Keratinocyte (primary cell): Measurements from ENCODE around the gene PDZD2.

Source experiments
- EZH2 ChIP-seq: IDR thresholded peaks from one replicate; pipeline ENCODE4 v1.6.1; 2012; ENCODE audit warnings: inconsistent platforms, mild to moderate bottlenecking, low read length, moderate library complexity
- TF ChIP-seq, protein P1 (sequence below), 3 experiments: IDR thresholded peaks in 1 of 3; conservative IDR thresholded peaks in 1 of 3; optimal IDR thresholded peaks in 1 of 3; 2 replicates in 2 of 3; 3 replicates in 1 of 3; pipeline versions ENCODE3 to v1.5.1; 2011; ENCODE audit warnings: low read length in 3 of 3, mild to moderate bottlenecking in 3 of 3, moderate library complexity in 2 of 3, control low read depth in 1 of 3, inconsistent platforms in 1 of 3; ENCODE audit not compliant: insufficient read depth in 2 of 3; ENCODE audit errors: extremely low read depth in 1 of 3

GRCh38 chr5:31860278-31860677, 221.3 kb downstream of the PDZD2 start:
- TF ChIP-seq, protein P1, sequence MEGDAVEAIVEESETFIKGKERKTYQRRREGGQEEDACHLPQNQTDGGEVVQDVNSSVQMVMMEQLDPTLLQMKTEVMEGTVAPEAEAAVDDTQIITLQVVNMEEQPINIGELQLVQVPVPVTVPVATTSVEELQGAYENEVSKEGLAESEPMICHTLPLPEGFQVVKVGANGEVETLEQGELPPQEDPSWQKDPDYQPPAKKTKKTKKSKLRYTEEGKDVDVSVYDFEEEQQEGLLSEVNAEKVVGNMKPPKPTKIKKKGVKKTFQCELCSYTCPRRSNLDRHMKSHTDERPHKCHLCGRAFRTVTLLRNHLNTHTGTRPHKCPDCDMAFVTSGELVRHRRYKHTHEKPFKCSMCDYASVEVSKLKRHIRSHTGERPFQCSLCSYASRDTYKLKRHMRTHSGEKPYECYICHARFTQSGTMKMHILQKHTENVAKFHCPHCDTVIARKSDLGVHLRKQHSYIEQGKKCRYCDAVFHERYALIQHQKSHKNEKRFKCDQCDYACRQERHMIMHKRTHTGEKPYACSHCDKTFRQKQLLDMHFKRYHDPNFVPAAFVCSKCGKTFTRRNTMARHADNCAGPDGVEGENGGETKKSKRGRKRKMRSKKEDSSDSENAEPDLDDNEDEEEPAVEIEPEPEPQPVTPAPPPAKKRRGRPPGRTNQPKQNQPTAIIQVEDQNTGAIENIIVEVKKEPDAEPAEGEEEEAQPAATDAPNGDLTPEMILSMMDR (optimal IDR thresholded peaks at IDR 0.05 in 1 of 3, IDR thresholded peaks at IDR 0.05 in 1 of 3, conservative IDR thresholded peaks at IDR 0.05 in 1 of 3; ENCODE audit: extremely low read depth in 1 of 3, insufficient read depth in 2 of 3, low read length in 3 of 3): no peak
- no peak for TF ChIP-seq EZH2
